HUES48 (cell line): ENCODE data around the gene INPP4A.
A peak's percentile ranks its signal among the peaks of the same experiment; 100 is the strongest.

Source experiments
- H3K27ac ChIP-seq: one replicate; pipeline ENCODE4 v1.7.0; 2013; ENCODE audit warnings: low read depth, low read length, inconsistent platforms
- H3K27me3 ChIP-seq: 2 replicates; pipeline ENCODE4 v1.6.1; 2013; ENCODE audit warnings: mild to moderate bottlenecking, low read length; ENCODE audit not compliant: control insufficient read depth, insufficient read depth
- H3K36me3 ChIP-seq: 2 replicates; pipeline ENCODE4 v1.6.1; 2013; ENCODE audit warnings: low read length; ENCODE audit not compliant: control insufficient read depth, insufficient read depth
- H3K4me1 ChIP-seq: 2 replicates; pipeline ENCODE4 v1.6.1; 2013; ENCODE audit warnings: mild to moderate bottlenecking, low read length; ENCODE audit not compliant: control insufficient read depth, insufficient read depth
- H3K4me3 ChIP-seq: 2 replicates; pipeline ENCODE4 v1.5.1; 2013; ENCODE audit warnings: mild to moderate bottlenecking, low read depth, low read length
- H3K9ac ChIP-seq: 2 replicates; pipeline ENCODE4 v1.6.1; 2013; ENCODE audit warnings: mild to moderate bottlenecking, low read depth, low read length, moderate library complexity
- H3K9me3 ChIP-seq: 2 replicates; pipeline ENCODE4 v1.6.1; 2013; ENCODE audit warnings: low read length; ENCODE audit not compliant: control insufficient read depth, insufficient read depth

The INPP4A gene

GRCh38 chr2:98470851-98471255 lies 26.2 kb downstream of the INPP4A start:
- Histone ChIP-seq H3K27ac (no peak overlapping the region), H3K4me1 (peaks cover 16% of the 10 kb centered on the region), H3K9ac (no peak overlapping the region), H3K9me3 (no peaks in the 10 kb centered on the region), H3K36me3 (no peaks in the 10 kb centered on the region), H3K4me3 (no peak overlapping the region), H3K27me3 (no peaks in the 10 kb centered on the region)

- Histone ChIP-seq H3K9me3 (no peaks in the 10 kb centered on the region), H3K36me3 (no peaks in the 10 kb centered on the region), H3K4me3 (no peak overlapping the region), H3K9ac (no peak overlapping the region), H3K27me3 (no peaks in the 10 kb centered on the region), H3K27ac (no peak overlapping the region), H3K4me1 (peaks cover 17% of the 10 kb centered on the region)
Measured at GRCh38 chr2:98471402-98472131, 26.9 kb downstream of the INPP4A start.

- Histone ChIP-seq H3K4me3 (no peak overlapping the region), H3K9me3 (no peaks in the 10 kb centered on the region), H3K9ac (no peak overlapping the region), H3K4me1 (peaks cover 14% of the 10 kb centered on the region), H3K27me3 (no peaks in the 10 kb centered on the region), H3K27ac (no peak overlapping the region), H3K36me3 (no peaks in the 10 kb centered on the region)
Measured at GRCh38 chr2:98472132-98472650, 27.5 kb downstream of the INPP4A start.

- Histone ChIP-seq H3K9me3 (no peaks in the 10 kb centered on the region), H3K4me1 (peaks cover 17% of the 10 kb centered on the region), H3K9ac (no peak overlapping the region), H3K4me3 (no peak overlapping the region), H3K27me3 (no peaks in the 10 kb centered on the region), H3K27ac (no peak overlapping the region), H3K36me3 (no peaks in the 10 kb centered on the region)
Measured at GRCh38 chr2:98472961-98473746, 28.5 kb downstream of the INPP4A start.

GRCh38 chr2:98473995-98474780 lies 29.5 kb downstream of the INPP4A start:
- Histone ChIP-seq H3K27me3 (no peaks in the 10 kb centered on the region), H3K9ac (no peak overlapping the region)

GRCh38 chr2:98474979-98475632 lies 30.4 kb downstream of the INPP4A start:
- no peak overlapping the region for H3K9ac ChIP-seq
- H3K4me1 ChIP-seq, result peaks cover 26% of the 10 kb centered on the region
- H3K36me3 ChIP-seq, result no peaks in the 10 kb centered on the region
- H3K27me3 ChIP-seq, result no peaks in the 10 kb centered on the region
- H3K4me3 ChIP-seq, result no peak overlapping the region
- peak overlapping the region; percentile 22 for H3K27ac ChIP-seq
- no peaks in the 10 kb centered on the region for H3K9me3 ChIP-seq

More at GRCh38 chr2:98473995-98474780, 29.5 kb downstream of the INPP4A start:
- H3K4me3 ChIP-seq, result no peak overlapping the region
- H3K9me3 ChIP-seq, result no peaks in the 10 kb centered on the region
- no peaks in the 10 kb centered on the region for H3K36me3 ChIP-seq
- H3K4me1 ChIP-seq, result peaks cover 22% of the 10 kb centered on the region
- no peak overlapping the region for H3K27ac ChIP-seq

- H3K27ac ChIP-seq, result no peak overlapping the region
- H3K9ac ChIP-seq, result no peak overlapping the region
- H3K27me3 ChIP-seq, result no peaks in the 10 kb centered on the region
- H3K4me3 ChIP-seq, result no peak overlapping the region
- H3K36me3 ChIP-seq, result no peaks in the 10 kb centered on the region
- no peaks in the 10 kb centered on the region for H3K9me3 ChIP-seq
- peaks cover 29% of the 10 kb centered on the region for H3K4me1 ChIP-seq
Measured at GRCh38 chr2:98476192-98476868, 31.7 kb downstream of the INPP4A start.

GRCh38 chr2:98477036-98477435 lies 32.4 kb downstream of the INPP4A start:
- H3K9ac ChIP-seq, result no peak overlapping the region
- H3K4me3 ChIP-seq, result no peak overlapping the region
- H3K36me3 ChIP-seq, result no peaks in the 10 kb centered on the region
- peaks cover 29% of the 10 kb centered on the region for H3K4me1 ChIP-seq
- H3K27me3 ChIP-seq, result no peaks in the 10 kb centered on the region
- no peaks in the 10 kb centered on the region for H3K9me3 ChIP-seq
- H3K27ac ChIP-seq, result no peak overlapping the region

- peaks cover 29% of the 10 kb centered on the region for H3K4me1 ChIP-seq
- no peaks in the 10 kb centered on the region for H3K27me3 ChIP-seq
- H3K27ac ChIP-seq, result no peak overlapping the region
- H3K4me3 ChIP-seq, result no peak overlapping the region
- no peak overlapping the region for H3K9ac ChIP-seq
- no peaks in the 10 kb centered on the region for H3K36me3 ChIP-seq
- no peaks in the 10 kb centered on the region for H3K9me3 ChIP-seq
Measured at GRCh38 chr2:98477506-98477905, 32.8 kb downstream of the INPP4A start.

GRCh38 chr2:98478088-98478551 lies 33.5 kb downstream of the INPP4A start:
- no peaks in the 10 kb centered on the region for H3K9me3 ChIP-seq
- H3K36me3 ChIP-seq, result no peaks in the 10 kb centered on the region
- H3K27me3 ChIP-seq, result no peaks in the 10 kb centered on the region
- H3K4me3 ChIP-seq, result no peak overlapping the region
- H3K4me1 ChIP-seq, result peaks cover 29% of the 10 kb centered on the region
- no peak overlapping the region for H3K9ac ChIP-seq
- no peak overlapping the region for H3K27ac ChIP-seq
